Hepatocyte (in vitro differentiated cells): Measurements from ENCODE around the gene WDR72.

Experiments used
- EZH2 ChIP-seq: fragments of 200-600 bp; sonication (generic); IDR thresholded peaks from 2 replicates; pipeline ENCODE4 v1.6.1; 2016; ENCODE audit warnings: antibody characterized with exemption, mild to moderate bottlenecking, borderline replicate concordance
- EZH2phosphoT487 ChIP-seq: fragments of 200-600 bp; sonication (generic); IDR thresholded peaks from one replicate; pipeline ENCODE4 v1.6.1; 2018; ENCODE audit warnings: antibody characterized with exemption, mild to moderate bottlenecking, low read depth, moderate library complexity; ENCODE audit not compliant: unreplicated experiment, severe bottlenecking
- TF ChIP-seq, protein P1 (sequence below): fragments of 200-600 bp; sonication (generic); IDR thresholded peaks from 2 replicates; pipeline ENCODE4 v1.5.1; 2016; ENCODE audit warnings: antibody characterized with exemption, mild to moderate bottlenecking; ENCODE audit not compliant: poor library complexity

DNA sequence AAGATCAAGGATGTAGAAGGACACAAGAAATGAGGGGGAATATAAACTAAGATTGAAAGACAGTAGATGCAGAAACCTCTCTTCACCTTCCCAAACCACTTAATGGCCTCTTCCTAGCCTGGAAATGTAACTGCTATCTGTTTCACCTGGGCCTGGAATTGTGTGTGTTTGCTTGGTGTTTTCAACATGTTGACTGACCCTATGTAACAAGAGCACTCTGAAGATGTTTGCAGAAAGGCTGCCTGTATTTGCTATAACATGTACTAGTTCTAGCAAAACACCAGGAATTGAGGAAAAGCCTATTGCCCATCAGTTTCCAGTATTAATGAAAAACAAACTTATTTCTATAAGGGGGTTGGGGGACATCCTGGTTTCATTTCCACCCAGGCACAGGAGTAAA lies 248.3 kb downstream of the WDR72 start:
- no peak for TF ChIP-seq EZH2phosphoT487
- TF ChIP-seq, protein P1, sequence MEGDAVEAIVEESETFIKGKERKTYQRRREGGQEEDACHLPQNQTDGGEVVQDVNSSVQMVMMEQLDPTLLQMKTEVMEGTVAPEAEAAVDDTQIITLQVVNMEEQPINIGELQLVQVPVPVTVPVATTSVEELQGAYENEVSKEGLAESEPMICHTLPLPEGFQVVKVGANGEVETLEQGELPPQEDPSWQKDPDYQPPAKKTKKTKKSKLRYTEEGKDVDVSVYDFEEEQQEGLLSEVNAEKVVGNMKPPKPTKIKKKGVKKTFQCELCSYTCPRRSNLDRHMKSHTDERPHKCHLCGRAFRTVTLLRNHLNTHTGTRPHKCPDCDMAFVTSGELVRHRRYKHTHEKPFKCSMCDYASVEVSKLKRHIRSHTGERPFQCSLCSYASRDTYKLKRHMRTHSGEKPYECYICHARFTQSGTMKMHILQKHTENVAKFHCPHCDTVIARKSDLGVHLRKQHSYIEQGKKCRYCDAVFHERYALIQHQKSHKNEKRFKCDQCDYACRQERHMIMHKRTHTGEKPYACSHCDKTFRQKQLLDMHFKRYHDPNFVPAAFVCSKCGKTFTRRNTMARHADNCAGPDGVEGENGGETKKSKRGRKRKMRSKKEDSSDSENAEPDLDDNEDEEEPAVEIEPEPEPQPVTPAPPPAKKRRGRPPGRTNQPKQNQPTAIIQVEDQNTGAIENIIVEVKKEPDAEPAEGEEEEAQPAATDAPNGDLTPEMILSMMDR: no peak
- no peak for TF ChIP-seq EZH2
